ENCODE data around the gene TAS2R9.
"Not testable (repeated sequence)": the region's sequence is repeated elsewhere in the genome, so short reads cannot be mapped to it uniquely, and the experiment has no call there.

The TAS2R9 gene, protein sequence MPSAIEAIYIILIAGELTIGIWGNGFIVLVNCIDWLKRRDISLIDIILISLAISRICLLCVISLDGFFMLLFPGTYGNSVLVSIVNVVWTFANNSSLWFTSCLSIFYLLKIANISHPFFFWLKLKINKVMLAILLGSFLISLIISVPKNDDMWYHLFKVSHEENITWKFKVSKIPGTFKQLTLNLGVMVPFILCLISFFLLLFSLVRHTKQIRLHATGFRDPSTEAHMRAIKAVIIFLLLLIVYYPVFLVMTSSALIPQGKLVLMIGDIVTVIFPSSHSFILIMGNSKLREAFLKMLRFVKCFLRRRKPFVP

GRCh38 chr12:10810068-10810467 lies at the start of gene TAS2R9:
TAS2R9 (minus strand) TSS chr12:10810168; CDS start chr12:10810075, 93 bp downstream.
- DNase-seq: no peak

DNA sequence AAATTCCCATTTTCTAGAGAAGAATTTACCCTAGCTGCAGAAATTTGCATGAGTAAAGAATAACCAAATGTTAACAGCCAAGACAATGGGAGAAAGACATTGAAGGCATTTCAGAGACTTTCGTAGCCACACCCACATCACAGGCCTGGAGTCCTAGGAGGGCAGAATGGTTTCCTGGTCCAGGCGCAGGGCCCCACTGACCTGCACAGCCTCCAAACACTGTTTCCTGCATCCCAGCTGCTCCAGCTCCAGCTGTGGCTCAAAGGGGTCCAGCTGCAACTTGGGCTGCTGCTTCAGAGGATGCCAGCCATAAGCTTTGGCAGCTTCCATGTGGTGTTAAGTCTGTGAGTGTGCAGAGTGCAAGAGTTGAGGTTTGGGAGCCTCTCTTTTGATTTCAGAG lies 45.8 kb upstream of the TAS2R9 start:
- no peak for DNase-seq

GRCh38 chr12:10853776-10854175 lies 43.8 kb upstream of the TAS2R9 start:
- DNase-seq: no peak

GRCh38 chr12:10851243-10851858 lies 41.4 kb upstream of the TAS2R9 start:
- DNase-seq: no peak

- DNase-seq: no peak
Observed at GRCh38 chr12:10849425-10849878, 39.5 kb upstream of the TAS2R9 start, which contains the start of gene PRR4. PRR4 (minus strand) TSS chr12:10849475; CDS start chr12:10849437, 38 bp downstream.

GRCh38 chr12:10847744-10848143 lies 37.8 kb upstream of the TAS2R9 start:
- DNase-seq: no peak

DNA sequence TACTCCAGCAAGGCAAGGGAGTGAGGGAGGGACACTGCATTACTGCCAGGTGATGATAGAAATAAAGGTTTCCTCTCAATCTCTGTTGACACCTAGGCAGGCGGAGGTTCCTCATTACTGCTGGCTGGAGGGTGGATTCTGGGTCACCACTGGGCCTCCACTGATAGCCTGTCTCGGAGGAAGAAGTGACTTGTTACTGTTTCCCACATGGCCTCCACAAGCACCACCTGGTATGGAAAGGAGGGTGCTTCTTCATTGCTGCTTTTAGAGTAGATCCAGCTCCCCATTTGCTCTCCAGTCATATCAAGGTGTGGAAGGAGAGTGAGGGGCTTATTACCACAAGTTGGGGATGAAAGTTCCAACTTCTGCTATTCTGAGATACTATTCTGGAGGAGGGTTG lies 32.9 kb upstream of the TAS2R9 start:
- DNase-seq: no peak

DNA sequence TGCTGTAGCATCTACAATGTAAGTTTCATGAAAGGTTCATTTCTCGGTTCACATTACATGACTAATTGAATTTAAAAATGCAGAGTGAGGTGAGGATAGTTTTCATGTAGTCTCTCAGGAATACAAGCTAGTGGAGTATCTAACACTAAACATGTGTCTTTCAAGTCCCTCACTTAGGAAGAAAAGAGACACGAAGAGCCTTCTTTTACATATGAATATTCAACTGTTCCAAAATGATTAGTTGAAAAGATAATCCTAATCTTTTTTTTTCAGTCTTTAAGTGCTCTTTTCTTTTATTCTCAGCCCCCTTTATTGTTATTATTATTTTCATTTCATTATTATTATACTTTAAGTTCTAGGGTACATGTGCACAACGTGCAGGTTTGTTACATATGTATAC lies 28.5 kb upstream of the TAS2R9 start:
- no peak for DNase-seq

DNA sequence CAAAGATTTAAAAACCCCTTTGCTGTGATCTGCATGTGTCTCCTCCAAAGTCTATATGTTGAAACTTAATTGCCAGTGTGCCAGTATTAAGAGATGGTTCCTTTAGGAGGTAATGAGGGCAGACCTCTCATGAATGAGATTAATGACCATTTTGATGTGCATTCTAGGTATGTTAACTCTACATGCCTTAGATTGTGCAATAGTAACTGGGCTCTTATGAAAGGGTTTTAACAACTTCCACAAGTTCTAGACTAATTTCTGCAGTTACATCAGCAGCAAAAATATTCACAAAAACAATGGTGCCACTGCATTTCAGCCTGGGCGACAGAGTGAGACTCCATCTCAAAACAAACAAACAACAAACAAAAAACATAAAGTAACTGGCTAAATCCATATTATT lies 20.0 kb upstream of the TAS2R9 start:
- no peak for DNase-seq

GRCh38 chr12:10826258-10826657 lies 16.3 kb upstream of the TAS2R9 start, which contains the start of gene TAS2R10:
TAS2R10 (minus strand) TSS chr12:10826358; CDS start chr12:10826269, 89 bp downstream.
- no peak for DNase-seq

DNA sequence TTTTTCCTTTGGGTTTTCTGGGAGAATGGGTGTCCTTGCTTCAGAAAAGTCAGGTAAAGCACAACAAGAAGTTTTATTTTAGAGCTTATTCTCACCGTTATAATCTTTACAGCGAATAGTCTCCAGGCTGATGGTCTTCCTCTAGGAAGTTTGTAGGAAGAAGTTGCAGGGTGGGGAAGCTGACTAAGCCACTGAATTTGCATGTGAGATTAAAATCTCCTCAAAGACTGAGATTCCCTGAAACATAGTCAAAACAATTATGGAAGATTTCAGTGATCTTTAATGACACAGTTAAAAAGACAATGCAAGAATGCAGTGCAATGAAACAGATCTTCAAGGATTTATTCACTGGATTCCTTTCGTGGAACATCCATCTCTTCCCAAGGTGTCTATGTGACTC lies 15.0 kb upstream of the TAS2R9 start:
- no peak for DNase-seq

DNA sequence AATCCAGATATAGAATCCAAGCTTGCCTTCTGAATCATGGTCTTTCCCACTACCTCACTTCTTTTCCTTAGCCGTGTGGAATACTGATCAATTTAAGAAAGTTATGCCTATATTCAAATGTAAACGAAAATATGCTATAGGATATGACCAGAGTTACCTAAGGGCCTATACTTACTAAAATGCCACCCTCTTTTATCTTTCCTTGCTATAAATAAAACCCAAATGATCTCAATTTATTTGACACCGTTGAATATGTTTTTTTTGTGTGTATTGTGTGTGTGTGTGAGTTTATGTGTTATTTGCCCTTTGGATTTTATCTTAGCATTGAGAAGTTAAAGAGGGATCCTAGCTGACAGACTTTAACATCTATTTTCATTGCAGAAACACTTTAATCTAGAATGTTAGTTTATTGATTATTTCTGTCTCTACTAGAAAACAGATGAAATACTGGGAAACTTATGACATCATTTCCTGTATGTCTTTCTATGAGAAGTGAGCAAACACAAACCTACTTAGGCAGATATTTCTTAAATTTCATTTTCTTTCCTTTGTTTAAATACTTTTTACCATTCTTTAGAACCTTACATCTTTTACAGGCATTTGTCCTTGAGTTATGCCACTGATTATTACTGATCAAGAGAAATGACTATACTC lies 2.0 kb upstream of the TAS2R9 start:
- DNase-seq: no peak

DNA sequence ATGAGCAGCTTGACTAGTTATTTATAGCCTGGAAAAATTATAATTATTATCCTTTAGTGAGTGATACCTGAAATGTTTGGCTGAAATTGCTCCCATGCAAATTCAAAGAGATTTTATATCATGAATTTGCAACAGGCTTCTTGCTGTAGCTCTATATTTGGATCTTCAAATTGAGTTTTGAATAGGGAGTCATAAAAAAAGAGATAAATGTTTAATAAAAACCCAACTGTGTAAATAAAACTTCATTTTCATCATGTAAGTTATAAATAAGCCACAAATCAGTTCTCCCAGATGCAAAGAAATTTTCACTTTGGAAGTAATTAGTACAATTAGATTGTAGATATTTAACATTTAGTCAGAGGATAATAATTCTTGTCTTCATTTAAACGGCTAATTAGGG lies 2.8 kb downstream of the TAS2R9 start, which contains the start of gene TAS2R8:
Gene TAS2R8, minus strand, starts transcription at position 101 of the 400 bp plus-strand sequence. CDS start 306 bp downstream, outside the sequence.
- no peak for DNase-seq

DNA sequence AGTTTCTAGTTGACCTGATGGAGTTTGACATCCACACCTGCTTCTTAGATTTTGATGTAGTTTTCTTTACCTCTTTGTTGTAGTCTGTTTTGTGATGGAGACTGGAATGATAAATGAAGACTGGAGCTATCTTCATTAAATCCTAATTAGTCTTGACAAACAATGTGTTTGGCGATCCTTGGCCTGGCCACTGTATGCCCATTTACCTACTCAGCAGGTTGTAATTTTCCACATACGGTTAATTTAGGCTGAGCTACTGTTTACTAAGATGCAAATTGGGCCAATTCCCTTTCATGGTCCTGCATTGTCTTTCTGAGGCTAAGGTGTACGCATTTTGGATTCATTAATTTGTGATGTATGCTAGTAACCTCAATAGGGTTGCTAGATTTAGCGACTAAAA lies 7.4 kb downstream of the TAS2R9 start, which contains the start of gene TAS2R7:
Gene TAS2R7, minus strand, starts transcription at position 41 of the 400 bp plus-strand sequence. CDS start 57 bp downstream, outside the sequence.
- no peak for DNase-seq

DNA sequence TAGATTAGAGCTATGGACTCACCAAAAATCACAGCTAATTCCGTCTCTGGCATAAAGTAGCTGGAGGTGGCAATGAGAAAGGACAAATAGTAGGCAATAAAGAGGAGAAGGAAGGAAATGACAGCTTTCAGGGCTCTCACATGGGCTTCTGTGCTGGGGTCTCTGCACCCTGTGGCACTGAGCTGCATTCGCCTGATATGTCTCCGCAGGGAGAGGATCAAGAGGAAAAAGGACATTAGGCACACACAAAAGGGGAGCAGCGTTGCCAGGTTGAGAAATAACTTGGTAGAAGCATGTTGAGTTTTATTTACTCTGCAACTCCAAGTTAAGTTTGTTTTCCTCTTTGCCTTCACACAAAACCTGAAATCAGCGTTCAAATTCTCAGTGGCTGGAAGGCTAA lies 8.2 kb downstream of the TAS2R9 start:
- no peak for DNase-seq

GRCh38 chr12:10794222-10794621 lies 15.7 kb downstream of the TAS2R9 start:
- DNase-seq: no peak

GRCh38 chr12:10791769-10792168 lies 18.2 kb downstream of the TAS2R9 start:
- not testable (repeated sequence) for DNase-seq

- no peak for DNase-seq
Observed at GRCh38 chr12:10783252-10783651, 26.7 kb downstream of the TAS2R9 start.

- DNase-seq: no peak
Observed at GRCh38 chr12:10779103-10779502, 30.9 kb downstream of the TAS2R9 start.

- no peak for DNase-seq
Observed at GRCh38 chr12:10771132-10771733, 38.7 kb downstream of the TAS2R9 start.

DNA sequence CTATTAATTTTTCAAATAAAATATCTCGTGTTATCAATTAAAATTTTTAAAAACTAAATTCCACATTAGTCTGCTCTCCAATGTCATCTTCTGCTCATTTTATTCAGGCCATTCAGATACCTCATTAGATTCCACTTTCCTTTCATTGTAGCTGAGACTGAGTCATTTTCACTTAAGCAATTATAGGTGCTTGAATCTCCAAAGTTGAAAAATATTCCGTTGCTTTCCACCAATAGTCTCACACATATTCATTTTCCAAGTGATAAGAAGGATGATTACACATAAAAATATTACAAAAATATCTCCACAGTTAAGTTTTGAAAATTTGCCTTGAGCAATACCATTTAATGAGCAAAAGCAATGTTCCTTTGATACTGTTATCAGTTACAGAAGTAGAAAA lies 50.3 kb downstream of the TAS2R9 start:
- DNase-seq: no peak
